HCT116 (cell line): Measurements from ENCODE around the gene IL3. TPM values are rescaled to one million over a fixed set of nuclear protein-coding genes. Genes with fewer than 3 reads are reported as not detected.

Experiments
- ATAC-seq: fragments of 200-7000 bp; cut with Tn5 transposase; 2 replicates; pipeline ENCODE4 v1.9.1; 2020; ENCODE audit warnings: mild to moderate bottlenecking, moderate library complexity
- BruUV-seq: library from RNA; stranded (reverse); fragments of 400-500 nt; replicated peaks from 2 replicates; lab custom pipeline; 2021; lab: Mats Ljungman, UMichigan
- CTCF ChIA-PET: fragments of 300-600 bp; sonication (Branson Sonifier 250); formaldehyde crosslinking; loops from one replicate; lab custom pipeline; 2021; ENCODE audit warnings: antibody characterized with exemption; lab: Charles Lee
- POLR2A ChIA-PET: fragments of 300-600, 350-600 bp; sonication (Branson Sonifier 250); formaldehyde crosslinking; loops from one replicate; lab custom pipeline; 2021; ENCODE audit warnings: antibody characterized with exemption; lab: Charles Lee
- RAD21 ChIA-PET, 2 experiments: fragments of 300-600 bp; sonication (Branson Sonifier 250); formaldehyde crosslinking; loops; one replicate each; lab custom pipeline; 2023; ENCODE audit warnings: low total read pairs in 2 of 2; ENCODE audit not compliant: uncharacterized antibody in 2 of 2, unreplicated experiment in 2 of 2, low non-redundant PET in 1 of 2; lab: Charles Lee
- DNase-seq: peaks from one replicate; pipeline ENCODE4 v3.0.0-alpha.2; 2010; ENCODE audit warnings: low read depth, low spot score
- H2AFZ ChIP-seq: fragments of 200-600 bp; shearing (Covaris generic), sonication (generic); 2 replicates; pipeline ENCODE4 v1.6.1; 2017; ENCODE audit warnings: low read depth, mixed run types, mixed read lengths, antibody characterized with exemption, low read length; ENCODE audit not compliant: poor library complexity, severe bottlenecking
- H3K27ac ChIP-seq: 2 replicates; pipeline ENCODE4 v1.5.1; 2012; ENCODE audit warnings: low read depth, low read length
- H3K27me3 ChIP-seq: fragments of 200-600 bp; sonication (generic); 2 replicates; pipeline ENCODE4 v1.6.1; 2016; ENCODE audit warnings: mixed run types, low read length, mixed read lengths; ENCODE audit not compliant: insufficient read depth
- H3K36me3 ChIP-seq, 2 experiments: fragments of 200-500 bp in 1 of 2; fragments of 200-600 bp in 1 of 2; sonication (Bioruptor generic) in 1 of 2; sonication (generic) in 1 of 2; 2 replicates each; pipeline versions ENCODE4 v1.5.1 to v1.6.1; 2014 to 2016; ENCODE audit warnings: low read length in 2 of 2, inconsistent platforms in 1 of 2, mixed read lengths in 1 of 2, mixed run types in 1 of 2; ENCODE audit not compliant: insufficient read depth in 2 of 2, control insufficient read depth in 1 of 2
- H3K4me1 ChIP-seq, 2 experiments: fragments of 200-600 bp in 1 of 2; sonication (generic) in 1 of 2; 2 replicates each; pipeline versions ENCODE4 v1.5.1 to v1.6.1; 2012 to 2017; ENCODE audit warnings: low read length in 2 of 2, inconsistent platforms in 1 of 2, mild to moderate bottlenecking in 1 of 2, mixed read lengths in 1 of 2, mixed run types in 1 of 2, moderate library complexity in 1 of 2; ENCODE audit not compliant: insufficient read depth in 2 of 2, control insufficient read depth in 1 of 2
- H3K4me2 ChIP-seq: fragments of 200-600 bp; sonication (generic); 2 replicates; pipeline ENCODE4 v1.6.1; 2017; ENCODE audit warnings: mixed run types, low read length, mixed read lengths
- H3K4me3 ChIP-seq, 2 experiments: fragments of 200-600 bp in 1 of 2; sonication (generic) in 1 of 2; replicated peaks in 1 of 2; 2 replicates each; pipeline ENCODE4 v1.5.1; 2011 to 2016; ENCODE audit warnings: low read length in 2 of 2, control low read depth in 1 of 2, low read depth in 1 of 2, mild to moderate bottlenecking in 1 of 2, mixed read lengths in 1 of 2, mixed run types in 1 of 2
- H3K79me2 ChIP-seq: fragments of 200-600 bp; sonication (generic); 2 replicates; pipeline ENCODE4 v1.6.1; 2017; ENCODE audit warnings: mild to moderate bottlenecking, mixed run types, low read length, moderate library complexity, mixed read lengths; ENCODE audit not compliant: insufficient read depth
- H3K9ac ChIP-seq: fragments of 200-600 bp; sonication (generic); 2 replicates; pipeline ENCODE4 v1.6.1; 2016; ENCODE audit warnings: low read length, mixed read lengths
- H3K9me2 ChIP-seq: fragments of 200-600 bp; sonication (generic), shearing (Covaris generic); 2 replicates; pipeline ENCODE4 v1.6.1; 2017; ENCODE audit warnings: mixed run types, mild to moderate bottlenecking, moderate library complexity; ENCODE audit not compliant: insufficient read depth
- H3K9me3 ChIP-seq, 2 experiments: fragments of 200-500 bp in 1 of 2; fragments of 200-600 bp in 1 of 2; sonication (Bioruptor generic) in 1 of 2; sonication (generic) in 1 of 2; 2 replicates each; pipeline ENCODE4 v1.6.1; 2014 to 2017; ENCODE audit warnings: low read length in 2 of 2, mixed read lengths in 2 of 2, inconsistent platforms in 1 of 2, low read depth in 1 of 2, mild to moderate bottlenecking in 1 of 2, mixed run types in 1 of 2, moderate library complexity in 1 of 2; ENCODE audit not compliant: control insufficient read depth in 1 of 2, insufficient read depth in 1 of 2
- H4K20me1 ChIP-seq: fragments of 200-600 bp; sonication (generic), shearing (Covaris generic); 2 replicates; pipeline ENCODE4 v1.6.1; 2017; ENCODE audit warnings: mixed run types, mild to moderate bottlenecking, moderate library complexity; ENCODE audit not compliant: insufficient read depth
- ATF3 ChIP-seq: IDR thresholded peaks from 2 replicates; pipeline ENCODE4 v1.6.1; 2012
- CBX3 ChIP-seq: IDR thresholded peaks from 2 replicates; pipeline ENCODE4 v1.6.1; 2012; ENCODE audit warnings: low read depth
- CTCF ChIP-seq, 3 experiments: fragments of 200-600 bp in 1 of 3; sonication (generic) in 1 of 3; IDR thresholded peaks in 2 of 3; conservative IDR thresholded peaks in 1 of 3; 2 replicates each; pipeline ENCODE4 v1.5.1; 2012 to 2017; ENCODE audit warnings: low read depth in 2 of 3, low read length in 2 of 3, antibody characterized with exemption in 1 of 3, borderline replicate concordance in 1 of 3, control low read depth in 1 of 3, mild to moderate bottlenecking in 1 of 3, mixed read lengths in 1 of 3, mixed run types in 1 of 3, moderate library complexity in 1 of 3; ENCODE audit not compliant: insufficient read depth in 1 of 3
- EGR1 ChIP-seq: IDR thresholded peaks from 2 replicates; pipeline ENCODE4 v1.6.1; 2012; ENCODE audit warnings: low read depth
- MAX ChIP-seq: IDR thresholded peaks from 2 replicates; pipeline ENCODE4 v1.6.1; 2012
- RAD21 ChIP-seq: IDR thresholded peaks from 2 replicates; pipeline ENCODE4 v1.6.1; 2012; ENCODE audit warnings: low read depth, mild to moderate bottlenecking
- YY1 ChIP-seq: IDR thresholded peaks from 2 replicates; pipeline ENCODE4 v1.6.1; 2011; ENCODE audit warnings: low read length, low read depth, moderate library complexity, mild to moderate bottlenecking; ENCODE audit not compliant: insufficient replicate concordance; ENCODE audit errors: extremely low read depth
- ZFX ChIP-seq: fragments of 450-650 bp; IDR thresholded peaks from 2 replicates; pipeline ENCODE4 v1.6.1; 2017
- ZNF274 ChIP-seq: fragments of 200-500 bp; sonication (Bioruptor generic); IDR thresholded peaks from 2 replicates; pipeline ENCODE4 v1.6.1; 2014; ENCODE audit warnings: mild to moderate bottlenecking, low read depth, low read length, inconsistent platforms
- intact Hi-C: fragments of 100-400 bp; cut with micrococcal nuclease; formaldehyde crosslinking; loops from 2 replicates; pipeline ENCODE4 v1.10.0; 2022
- total RNA-seq: library from RNA; stranded (reverse); gene quantifications from one replicate; pipeline ENCODE4 v1.2.1, GENCODE V29; 2021; ENCODE audit not compliant: unreplicated experiment

The IL3 gene
- total RNA-seq, 1 experiment from 2014 or later: not detected

- no TSS peak for BruUV-seq
- H3K9ac ChIP-seq: no peak overlapping the region
- no peaks in the 10 kb centered on the region for H3K9me2 ChIP-seq
- peaks cover 15 to 18% of the 10 kb centered on the region in 2 experiments for H3K4me1 ChIP-seq
- H3K9me3 ChIP-seq: no peaks in the 10 kb centered on the region
- no peaks in the 10 kb centered on the region for H3K79me2 ChIP-seq
- no peaks in the 10 kb centered on the region for H3K36me3 ChIP-seq
- POLR2A ChIA-PET: no interaction called here
- no peak for ATAC-seq
- no peaks in the 10 kb centered on the region for H3K27me3 ChIP-seq
- CTCF ChIA-PET: no interaction called here
- H2AFZ ChIP-seq: no peak overlapping the region
- H3K27ac ChIP-seq: no peak overlapping the region
- no peak for DNase-seq
- H3K4me3 ChIP-seq: no peak overlapping the region
- H4K20me1 ChIP-seq: no peaks in the 10 kb centered on the region
- no peak for TF ChIP-seq CTCF (IDR thresholded peaks at IDR 0.05 in 2 of 3, conservative IDR thresholded peaks at IDR 0.05 in 1 of 3; ENCODE audit: borderline replicate concordance in 1 of 3, insufficient read depth in 1 of 3, low read depth in 2 of 3, low read length in 2 of 3)
- TF ChIP-seq EGR1: no peak
- TF ChIP-seq ZFX: no peak
- no peak for TF ChIP-seq MAX
- TF ChIP-seq ATF3: no peak
- TF ChIP-seq, all 23 proteins: peak for 0
- RAD21 ChIA-PET: no interaction called here
- H3K4me2 ChIP-seq: no peak overlapping the region
- intact Hi-C loops: no loop called here
Measured at GRCh38 chr5:132079081-132079480, 18.6 kb downstream of the IL3 start.

- TF ChIP-seq MAX (no peak), ZFX (no peak), CBX3 (no peak), YY1 (no peak), RAD21 (no peak), ZNF274 (no peak)
- Histone ChIP-seq H3K27ac (no peak overlapping the region), H3K9me3 (no peaks in the 10 kb centered on the region), H3K4me3 (no peak overlapping the region), H3K4me2 (no peak overlapping the region), H3K9ac (no peak overlapping the region), H4K20me1 (no peaks in the 10 kb centered on the region), H3K27me3 (no peaks in the 10 kb centered on the region), H2AFZ (no peak overlapping the region), H3K9me2 (no peaks in the 10 kb centered on the region), H3K4me1 (peaks cover 10 to 12% of the 10 kb centered on the region in 2 experiments), H3K79me2 (no peaks in the 10 kb centered on the region), H3K36me3 (no peaks in the 10 kb centered on the region)
- intact Hi-C loops: no loop called here
- ChIA-PET POLR2A (no interaction called here), CTCF (no interaction called here), RAD21 (no interaction called here)
- BruUV-seq: no TSS peak
- ATAC-seq (no peak), DNase-seq (no peak)
Measured at GRCh38 chr5:132079619-132080018, 19.2 kb downstream of the IL3 start.
